Uterus (tissue), 4 donors: ENCODE measurements around the gene NIBAN1. TPM values are rescaled to one million over a fixed set of nuclear protein-coding genes. Genes with fewer than 3 reads are reported as not detected.

ENCODE experiments used
- DNase-seq, 2 donors: peaks; one replicate each; pipeline ENCODE4 v3.0.0-alpha.2; 2019 to 2020
- H3K27ac ChIP-seq, 2 donors: fragments of 200-600 bp; sonication (generic); 1 replicate in 1 of 2; 2 replicates in 1 of 2; pipeline ENCODE4 v1.5.1; 2016 to 2018
- H3K27me3 ChIP-seq, 2 donors: fragments of 200-600 bp; sonication (generic); one replicate each; pipeline ENCODE4 v1.5.1; 2018 to 2019; ENCODE audit warnings: control low read depth in 1 of 2
- H3K36me3 ChIP-seq, 2 donors: fragments of 200-600 bp; sonication (generic); one replicate each; pipeline ENCODE4 v1.5.1; 2019; ENCODE audit warnings: control low read depth in 1 of 2
- H3K4me1 ChIP-seq, 2 donors: fragments of 200-600 bp; sonication (generic); one replicate each; pipeline ENCODE4 v1.5.1; 2018 to 2019; ENCODE audit warnings: control low read depth in 1 of 2
- H3K4me3 ChIP-seq, 2 donors: fragments of 200-600 bp; sonication (generic); 1 replicate in 1 of 2; 2 replicates in 1 of 2; pipeline ENCODE4 v1.5.1; 2018 to 2019; ENCODE audit warnings: mild to moderate bottlenecking in 1 of 2
- H3K9me3 ChIP-seq, 2 donors: fragments of 200-600 bp; sonication (generic); one replicate each; pipeline ENCODE4 v1.5.1; 2019; ENCODE audit warnings: control low read depth in 1 of 2
- POLR2A ChIP-seq, 2 donors: fragments of 450-650 bp; IDR thresholded peaks; one replicate each; pipeline ENCODE4 v1.6.1; 2016; ENCODE audit warnings: antibody characterized with exemption in 2 of 2, mild to moderate bottlenecking in 1 of 2, moderate library complexity in 1 of 2
- intact Hi-C: fragments of 100-400 bp; cut with DNase I; formaldehyde crosslinking; loops from one replicate; pipeline ENCODE4 v1.15.1; 2023; ENCODE audit warnings: low total_unique reads
- total RNA-seq, 4 donors: library from RNA; depleted of rRNA in 3 of 4; stranded (reverse); fragments of >200 nt in 3 of 4; gene quantifications; one replicate each; pipeline versions ENCODE4 v1.1.0 to v1.2.4, GENCODE V29; 2014 to 2023
- TF ChIP-seq, protein P1 (sequence below), 4 experiments: fragments of 200-600 bp in 2 of 4; fragments of 450-650 bp in 2 of 4; sonication (generic) in 2 of 4; IDR thresholded peaks; one replicate each; pipeline ENCODE4 v1.5.1; 2016 to 2019; ENCODE audit warnings: antibody characterized with exemption in 4 of 4, mild to moderate bottlenecking in 2 of 4, moderate library complexity in 1 of 4
- donor health status: DM: yes; HTN: yes; CAD: no.

The NIBAN1 gene, protein sequence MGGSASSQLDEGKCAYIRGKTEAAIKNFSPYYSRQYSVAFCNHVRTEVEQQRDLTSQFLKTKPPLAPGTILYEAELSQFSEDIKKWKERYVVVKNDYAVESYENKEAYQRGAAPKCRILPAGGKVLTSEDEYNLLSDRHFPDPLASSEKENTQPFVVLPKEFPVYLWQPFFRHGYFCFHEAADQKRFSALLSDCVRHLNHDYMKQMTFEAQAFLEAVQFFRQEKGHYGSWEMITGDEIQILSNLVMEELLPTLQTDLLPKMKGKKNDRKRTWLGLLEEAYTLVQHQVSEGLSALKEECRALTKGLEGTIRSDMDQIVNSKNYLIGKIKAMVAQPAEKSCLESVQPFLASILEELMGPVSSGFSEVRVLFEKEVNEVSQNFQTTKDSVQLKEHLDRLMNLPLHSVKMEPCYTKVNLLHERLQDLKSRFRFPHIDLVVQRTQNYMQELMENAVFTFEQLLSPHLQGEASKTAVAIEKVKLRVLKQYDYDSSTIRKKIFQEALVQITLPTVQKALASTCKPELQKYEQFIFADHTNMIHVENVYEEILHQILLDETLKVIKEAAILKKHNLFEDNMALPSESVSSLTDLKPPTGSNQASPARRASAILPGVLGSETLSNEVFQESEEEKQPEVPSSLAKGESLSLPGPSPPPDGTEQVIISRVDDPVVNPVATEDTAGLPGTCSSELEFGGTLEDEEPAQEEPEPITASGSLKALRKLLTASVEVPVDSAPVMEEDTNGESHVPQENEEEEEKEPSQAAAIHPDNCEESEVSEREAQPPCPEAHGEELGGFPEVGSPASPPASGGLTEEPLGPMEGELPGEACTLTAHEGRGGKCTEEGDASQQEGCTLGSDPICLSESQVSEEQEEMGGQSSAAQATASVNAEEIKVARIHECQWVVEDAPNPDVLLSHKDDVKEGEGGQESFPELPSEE
- 10 to 100 TPM; 27.2 to 46.4 (median 32.5) TPM for total RNA-seq

DNA sequence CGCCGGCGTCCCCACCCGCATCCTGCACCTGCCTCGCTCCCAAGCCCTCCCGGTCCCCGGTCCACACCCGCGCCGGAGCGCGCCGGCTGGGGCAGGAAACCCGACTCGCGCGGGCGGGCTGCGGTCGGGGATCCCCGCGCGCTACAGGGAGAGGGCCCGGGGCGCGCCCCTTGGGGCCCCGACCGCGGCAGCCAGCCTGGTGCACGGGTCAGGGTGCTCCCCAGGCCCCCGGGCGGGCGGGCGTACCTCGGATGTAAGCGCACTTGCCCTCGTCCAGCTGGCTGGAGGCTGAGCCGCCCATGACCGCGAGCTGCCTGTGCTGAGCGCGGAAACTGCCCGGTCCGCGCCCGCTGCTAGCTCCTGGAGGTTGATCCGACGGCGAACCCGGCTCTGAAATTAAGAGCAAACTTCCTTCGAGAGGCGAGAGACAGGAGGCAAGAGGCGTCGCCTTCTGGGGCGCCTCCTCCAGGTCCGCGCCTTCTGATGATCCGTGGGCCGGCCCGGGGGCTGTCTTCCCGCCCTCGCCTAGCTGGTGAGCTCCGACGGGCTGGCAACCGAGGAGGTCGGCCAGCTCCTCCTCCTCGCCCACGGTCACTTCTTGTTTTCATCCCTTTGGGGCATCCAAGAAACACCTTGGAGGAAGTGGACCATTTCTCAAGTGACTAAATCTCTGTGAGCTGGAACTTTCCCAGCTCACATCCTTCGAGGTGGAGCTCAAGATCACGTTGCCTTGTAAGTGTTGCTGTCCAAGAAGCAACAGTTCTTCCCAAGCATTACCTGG is at the start of gene NIBAN1:
NIBAN1 (minus strand) TSS at position 453 of the 781 bp plus-strand sequence; CDS start at position 301, 152 bp downstream.
- H3K4me1 ChIP-seq: no peaks in the 10 kb centered on the region
- H3K27me3 ChIP-seq: no peaks in the 10 kb centered on the region
- peak; percentile 38 to 39 for TF ChIP-seq POLR2A (IDR thresholded peaks at IDR 0.05)
- TF ChIP-seq, protein P1, sequence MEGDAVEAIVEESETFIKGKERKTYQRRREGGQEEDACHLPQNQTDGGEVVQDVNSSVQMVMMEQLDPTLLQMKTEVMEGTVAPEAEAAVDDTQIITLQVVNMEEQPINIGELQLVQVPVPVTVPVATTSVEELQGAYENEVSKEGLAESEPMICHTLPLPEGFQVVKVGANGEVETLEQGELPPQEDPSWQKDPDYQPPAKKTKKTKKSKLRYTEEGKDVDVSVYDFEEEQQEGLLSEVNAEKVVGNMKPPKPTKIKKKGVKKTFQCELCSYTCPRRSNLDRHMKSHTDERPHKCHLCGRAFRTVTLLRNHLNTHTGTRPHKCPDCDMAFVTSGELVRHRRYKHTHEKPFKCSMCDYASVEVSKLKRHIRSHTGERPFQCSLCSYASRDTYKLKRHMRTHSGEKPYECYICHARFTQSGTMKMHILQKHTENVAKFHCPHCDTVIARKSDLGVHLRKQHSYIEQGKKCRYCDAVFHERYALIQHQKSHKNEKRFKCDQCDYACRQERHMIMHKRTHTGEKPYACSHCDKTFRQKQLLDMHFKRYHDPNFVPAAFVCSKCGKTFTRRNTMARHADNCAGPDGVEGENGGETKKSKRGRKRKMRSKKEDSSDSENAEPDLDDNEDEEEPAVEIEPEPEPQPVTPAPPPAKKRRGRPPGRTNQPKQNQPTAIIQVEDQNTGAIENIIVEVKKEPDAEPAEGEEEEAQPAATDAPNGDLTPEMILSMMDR (IDR thresholded peaks at IDR 0.05): no peak
- DNase-seq: peak; percentile 65 to 73
- intact Hi-C loops: no loop called here
- H3K9me3 ChIP-seq: no peaks in the 10 kb centered on the region
- H3K36me3 ChIP-seq: no peaks in the 10 kb centered on the region
- peak within 1 kb of the TSS; percentile 80 to 84 for H3K27ac ChIP-seq
- H3K4me3 ChIP-seq: peak within 1 kb of the TSS; percentile 52 to 63

DNA sequence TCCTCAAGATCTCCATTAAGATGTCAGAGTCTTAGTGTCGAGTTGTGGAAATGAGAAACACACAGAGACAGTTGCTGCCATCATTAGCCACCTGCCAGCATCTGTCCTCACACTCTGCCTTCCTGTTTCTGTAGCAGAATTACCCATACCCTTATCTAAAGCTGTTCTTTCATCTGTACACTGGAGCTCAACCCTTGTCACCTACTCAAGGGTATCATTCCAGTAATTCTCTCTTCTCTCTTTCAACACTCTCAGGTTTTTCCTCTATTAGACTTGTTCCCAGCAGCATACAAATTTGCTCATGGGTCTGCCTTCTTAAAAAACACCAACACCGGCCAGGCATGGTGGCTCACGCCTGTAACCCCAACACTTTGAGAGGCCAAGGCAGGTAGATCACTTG is 43.7 kb upstream of the NIBAN1 start:
- no peak for TF ChIP-seq POLR2A (IDR thresholded peaks at IDR 0.05)
- TF ChIP-seq, protein P1 (IDR thresholded peaks at IDR 0.05): no peak
- Histone ChIP-seq H3K27ac (no peak overlapping the region), H3K4me1 (no peaks in the 10 kb centered on the region), H3K9me3 (no peaks in the 10 kb centered on the region), H3K27me3 (no peaks in the 10 kb centered on the region), H3K36me3 (no peaks in the 10 kb centered on the region), H3K4me3 (no peak overlapping the region)
- DNase-seq: no peak
- intact Hi-C loops: no loop called here

DNA sequence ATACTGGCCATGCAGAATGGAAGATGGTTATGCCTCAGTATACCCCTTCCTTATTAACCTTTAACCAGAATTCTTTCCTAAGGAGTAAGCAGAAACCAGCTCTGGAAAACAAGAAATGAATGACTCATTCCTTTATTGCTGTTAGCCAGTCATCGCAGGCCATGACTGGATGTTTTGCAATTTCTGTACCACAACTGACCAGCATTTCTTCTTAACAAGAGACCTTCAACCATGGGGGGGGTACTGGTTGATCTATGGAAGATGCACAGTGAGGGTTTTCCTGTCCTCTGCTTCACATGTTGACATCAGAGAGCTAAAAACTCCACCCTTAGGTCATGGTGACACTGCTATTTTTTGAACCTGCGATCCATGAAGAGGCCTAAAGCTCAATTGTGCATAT is 43.0 kb upstream of the NIBAN1 start:
- Histone ChIP-seq H3K4me3 (no peak overlapping the region), H3K9me3 (no peaks in the 10 kb centered on the region), H3K27me3 (no peaks in the 10 kb centered on the region), H3K27ac (no peak overlapping the region), H3K4me1 (no peaks in the 10 kb centered on the region), H3K36me3 (no peaks in the 10 kb centered on the region)
- DNase-seq: no peak
- no peak for TF ChIP-seq POLR2A (IDR thresholded peaks at IDR 0.05)
- TF ChIP-seq, protein P1 (IDR thresholded peaks at IDR 0.05): no peak
- intact Hi-C loops: no loop called here

DNA sequence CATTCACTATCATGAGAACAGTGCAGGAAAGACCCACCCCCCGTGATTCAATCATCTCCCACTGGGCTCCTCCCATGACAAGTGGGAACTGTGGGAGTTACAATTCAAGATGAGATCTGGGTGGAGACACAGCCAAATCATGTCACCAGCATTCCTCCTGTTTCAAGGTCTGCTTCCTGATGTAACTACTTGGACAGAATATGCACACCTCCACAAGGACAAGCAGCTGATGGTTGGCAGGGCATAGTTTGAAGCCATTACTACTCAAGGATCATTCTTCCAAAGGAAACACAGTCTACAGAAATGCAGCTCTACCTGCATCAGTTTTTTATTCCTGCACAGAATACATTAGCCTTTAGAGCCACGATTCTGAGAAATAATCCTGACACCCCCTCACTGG is 42.6 kb upstream of the NIBAN1 start:
- H3K9me3 ChIP-seq: no peaks in the 10 kb centered on the region
- intact Hi-C loops: no loop called here
- H3K4me3 ChIP-seq: no peak overlapping the region
- H3K36me3 ChIP-seq: no peaks in the 10 kb centered on the region
- no peaks in the 10 kb centered on the region for H3K4me1 ChIP-seq
- no peaks in the 10 kb centered on the region for H3K27me3 ChIP-seq
- DNase-seq: no peak
- TF ChIP-seq, protein P1 (IDR thresholded peaks at IDR 0.05): no peak
- TF ChIP-seq POLR2A (IDR thresholded peaks at IDR 0.05): no peak
- H3K27ac ChIP-seq: no peak overlapping the region
